ENCODE measurements around the gene GH1.

DNA sequence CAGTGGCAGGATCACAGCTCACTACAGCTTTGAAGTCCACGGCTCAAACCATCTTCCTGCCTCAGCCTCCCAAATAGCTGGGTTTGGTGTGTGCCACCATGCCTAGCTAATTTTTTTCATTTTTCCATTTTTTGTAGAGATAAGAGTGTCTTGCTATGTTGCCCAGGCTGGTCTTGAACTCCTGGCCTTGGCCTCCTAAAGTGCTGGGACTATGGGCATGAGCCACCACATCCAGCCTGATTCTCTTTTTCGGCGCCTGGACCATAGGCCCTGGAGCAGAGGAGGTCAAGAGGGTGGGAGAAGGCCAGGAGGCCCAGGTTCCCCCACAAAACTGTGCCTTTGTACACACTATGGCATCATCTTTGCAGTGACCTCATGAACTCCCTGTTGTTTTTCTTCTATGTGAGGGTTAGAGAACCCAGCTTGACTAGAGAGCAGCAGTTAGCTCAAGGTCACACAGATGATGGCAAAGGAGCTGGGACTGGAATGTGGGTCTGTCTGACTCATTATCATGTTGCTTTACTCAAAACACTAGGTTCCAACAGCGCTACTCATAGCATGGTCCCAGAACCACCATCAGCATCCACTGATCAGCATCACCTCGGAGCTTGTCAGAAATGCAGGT is 37.8 kb upstream of the GH1 start:
- TF ChIP-seq, protein P1, sequence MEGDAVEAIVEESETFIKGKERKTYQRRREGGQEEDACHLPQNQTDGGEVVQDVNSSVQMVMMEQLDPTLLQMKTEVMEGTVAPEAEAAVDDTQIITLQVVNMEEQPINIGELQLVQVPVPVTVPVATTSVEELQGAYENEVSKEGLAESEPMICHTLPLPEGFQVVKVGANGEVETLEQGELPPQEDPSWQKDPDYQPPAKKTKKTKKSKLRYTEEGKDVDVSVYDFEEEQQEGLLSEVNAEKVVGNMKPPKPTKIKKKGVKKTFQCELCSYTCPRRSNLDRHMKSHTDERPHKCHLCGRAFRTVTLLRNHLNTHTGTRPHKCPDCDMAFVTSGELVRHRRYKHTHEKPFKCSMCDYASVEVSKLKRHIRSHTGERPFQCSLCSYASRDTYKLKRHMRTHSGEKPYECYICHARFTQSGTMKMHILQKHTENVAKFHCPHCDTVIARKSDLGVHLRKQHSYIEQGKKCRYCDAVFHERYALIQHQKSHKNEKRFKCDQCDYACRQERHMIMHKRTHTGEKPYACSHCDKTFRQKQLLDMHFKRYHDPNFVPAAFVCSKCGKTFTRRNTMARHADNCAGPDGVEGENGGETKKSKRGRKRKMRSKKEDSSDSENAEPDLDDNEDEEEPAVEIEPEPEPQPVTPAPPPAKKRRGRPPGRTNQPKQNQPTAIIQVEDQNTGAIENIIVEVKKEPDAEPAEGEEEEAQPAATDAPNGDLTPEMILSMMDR (conservative IDR thresholded peaks at IDR 0.05; ENCODE audit: low read length), result no peak
- no peak for TF ChIP-seq EZH2phosphoT487 (IDR thresholded peaks at IDR 0.05; ENCODE audit: borderline replicate concordance)
